GM21515 (cell line): ENCODE data around the gene ADAMTS17.

Experiments used
- ATAC-seq: cut with Tn5 transposase; IDR thresholded peaks from one replicate; pipeline ENCODE4 v1.9.1; 2021; ENCODE audit not compliant: unreplicated experiment

Gene ADAMTS17

DNA sequence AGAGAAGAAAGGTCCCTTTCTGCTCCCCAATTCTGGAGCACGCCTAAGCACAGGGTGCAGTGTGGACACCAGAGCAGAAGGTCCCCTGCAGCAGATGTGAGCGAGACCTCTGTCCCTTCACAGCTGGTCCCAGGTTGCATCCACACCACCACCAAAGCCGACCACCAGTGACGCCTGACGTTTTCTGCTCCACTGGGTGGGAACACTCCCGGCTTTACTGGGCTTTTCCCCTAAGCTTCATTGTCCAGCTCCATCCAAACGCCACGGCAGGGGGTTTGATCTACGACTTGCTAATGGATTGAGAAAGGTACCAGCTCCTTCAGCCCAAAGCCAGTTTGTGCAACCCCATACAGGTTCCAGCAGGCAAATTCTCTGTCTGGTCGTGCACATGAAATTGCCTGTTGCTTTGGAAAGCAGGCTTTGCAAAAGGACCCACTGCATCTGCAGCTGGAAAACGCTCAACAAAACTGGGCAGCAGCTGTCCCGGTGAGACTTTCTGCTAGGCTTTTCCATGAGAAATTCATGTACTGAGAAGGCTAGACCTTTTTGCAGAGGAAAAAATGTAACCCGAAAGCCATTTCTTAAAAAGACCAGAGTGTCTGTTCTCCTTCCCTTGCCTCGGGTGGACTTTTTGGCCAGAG is 31.1 kb downstream of the ADAMTS17 start:
- ATAC-seq = no peak

DNA sequence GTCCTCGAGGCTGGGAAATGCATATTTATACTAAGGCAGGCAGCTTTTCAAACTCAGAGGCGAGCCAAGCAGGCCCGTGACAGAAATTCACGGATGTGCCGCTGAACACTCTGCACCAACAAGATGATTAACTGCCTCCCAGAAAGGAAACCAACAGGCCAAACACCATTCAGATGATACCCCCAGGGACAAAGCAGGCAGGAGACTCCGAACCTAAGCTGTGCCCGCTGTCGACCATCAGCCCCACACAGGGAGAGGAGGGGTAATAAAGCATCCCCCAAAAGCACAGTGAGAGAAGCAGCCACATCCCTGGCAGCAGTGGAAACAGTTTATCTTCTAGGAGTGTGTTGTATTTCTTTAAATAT is 31.8 kb downstream of the ADAMTS17 start:
- no peak for ATAC-seq

DNA sequence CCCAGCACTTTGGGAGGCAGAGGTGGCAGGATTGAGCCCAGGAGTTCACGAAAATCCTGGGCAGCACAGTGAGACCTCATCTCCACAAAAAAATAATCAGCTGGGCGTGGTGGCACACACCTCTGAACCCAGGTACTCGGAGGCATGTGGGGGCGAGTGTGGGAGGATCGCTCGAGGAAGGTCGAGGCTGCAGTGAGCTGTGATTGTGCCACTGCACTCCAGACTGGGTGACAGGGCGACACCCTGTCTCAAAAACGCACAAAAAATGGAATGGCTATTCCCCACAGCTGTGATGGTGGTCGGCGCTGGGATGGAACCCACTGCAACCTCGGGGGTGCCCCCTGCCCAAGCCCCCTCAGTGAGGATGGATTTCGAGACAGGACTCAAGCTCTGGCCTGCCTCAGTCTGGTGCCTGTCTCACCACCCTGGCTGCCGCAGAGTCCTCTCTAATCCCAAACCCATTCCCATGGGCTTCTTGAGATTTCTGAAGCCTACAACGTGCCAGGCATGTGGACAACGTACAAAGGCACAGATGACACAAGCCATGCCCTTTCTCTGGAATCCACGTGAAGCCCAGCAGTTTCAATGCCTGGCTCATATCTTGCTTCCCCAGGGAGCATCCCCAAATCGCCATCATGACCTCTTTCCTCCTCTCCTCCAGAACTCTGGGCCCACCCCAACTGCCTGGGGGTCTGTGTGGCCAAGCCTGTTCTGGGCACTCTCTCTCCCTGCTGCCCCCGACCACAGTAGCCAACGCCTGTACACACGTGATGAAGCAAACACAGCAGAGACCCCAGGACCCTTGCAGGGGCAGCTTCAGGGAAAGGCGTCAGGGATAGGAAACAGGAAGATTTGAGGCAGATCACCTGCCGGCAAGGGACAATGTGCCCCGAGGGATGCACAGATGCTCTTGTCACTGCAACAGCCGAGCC is 32.4 kb downstream of the ADAMTS17 start:
- ATAC-seq = no peak

DNA sequence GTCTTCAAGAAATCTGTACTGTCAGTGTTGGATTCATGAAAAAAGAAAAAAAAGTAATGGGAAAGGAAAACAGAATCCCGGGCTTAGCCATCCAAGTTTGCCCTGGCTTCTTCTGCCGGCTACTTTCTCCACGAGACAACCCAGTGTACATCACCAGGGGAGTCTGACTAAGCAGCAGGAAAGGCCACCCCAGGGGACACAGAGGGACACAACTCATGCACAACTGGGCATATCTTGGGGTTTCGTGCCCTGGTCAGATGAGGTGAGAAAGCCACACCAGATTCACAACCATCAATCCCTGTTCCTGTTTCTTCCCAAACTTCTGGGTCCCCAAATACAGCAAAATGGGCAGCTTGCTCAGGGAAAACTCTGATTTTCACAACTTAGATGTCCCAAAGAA is 33.2 kb downstream of the ADAMTS17 start:
- no peak for ATAC-seq

DNA sequence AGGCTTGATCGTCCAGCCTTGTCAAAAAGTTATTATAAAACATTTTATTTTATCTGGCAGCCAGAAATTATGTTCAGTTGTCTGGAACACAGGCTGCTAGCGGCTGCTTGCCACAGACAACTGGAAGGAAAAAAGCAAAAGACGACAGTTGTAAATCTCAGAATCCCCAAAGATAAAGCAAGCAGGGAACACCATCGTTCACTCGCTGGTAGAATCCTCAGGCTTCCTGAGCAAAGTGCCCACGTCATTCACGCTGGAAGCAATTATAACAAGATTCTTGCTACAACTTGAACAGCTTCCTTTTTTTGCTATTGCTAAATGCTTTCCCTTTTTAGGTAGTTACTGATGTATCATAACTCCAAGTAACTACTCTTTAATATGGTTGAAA is 33.6 kb downstream of the ADAMTS17 start:
- no peak for ATAC-seq

DNA sequence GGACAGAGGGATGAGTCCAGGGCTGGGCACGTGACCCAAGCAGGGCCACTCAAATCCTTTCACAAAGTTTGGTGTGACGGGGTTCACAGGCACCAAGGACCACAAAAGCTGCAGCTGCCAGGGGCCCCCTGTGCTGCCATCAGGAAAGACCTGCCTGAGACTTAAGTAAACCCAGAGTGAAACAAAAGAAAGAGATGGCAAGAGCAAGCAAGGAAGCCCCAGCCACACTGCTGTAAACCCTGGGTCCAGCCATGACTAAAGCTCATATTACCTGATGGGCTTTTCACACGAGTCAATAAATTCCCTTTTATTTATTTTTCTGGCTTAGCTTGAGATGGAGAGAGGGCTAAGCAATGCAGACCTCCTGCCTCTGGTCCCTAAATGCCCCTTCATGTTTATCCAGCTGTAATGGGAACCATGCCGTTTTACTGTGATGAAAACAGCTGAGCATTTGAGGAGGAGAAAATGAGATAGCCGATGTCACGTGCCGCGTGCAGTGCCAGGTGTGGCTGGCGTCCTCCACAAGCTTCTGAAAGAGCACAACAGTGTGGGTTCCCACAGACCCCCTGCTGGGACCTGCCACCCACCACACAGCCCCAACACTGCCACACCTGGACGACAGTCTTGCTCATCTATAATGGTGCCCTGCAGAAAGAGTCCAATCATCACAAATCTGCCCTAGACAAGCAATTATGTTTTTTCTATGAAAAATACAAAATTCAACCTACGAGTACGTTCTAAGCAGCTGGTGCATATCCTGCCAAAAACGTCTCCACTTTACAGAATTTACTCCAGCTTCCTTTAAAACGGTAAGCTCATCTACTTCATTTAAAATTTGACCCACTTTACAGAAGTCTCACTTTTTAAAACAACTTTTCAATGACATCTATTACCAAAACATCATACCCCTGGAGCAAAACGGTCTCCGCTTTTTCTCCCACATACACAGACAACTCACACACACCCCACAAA is 34.2 kb downstream of the ADAMTS17 start:
- ATAC-seq = no peak

DNA sequence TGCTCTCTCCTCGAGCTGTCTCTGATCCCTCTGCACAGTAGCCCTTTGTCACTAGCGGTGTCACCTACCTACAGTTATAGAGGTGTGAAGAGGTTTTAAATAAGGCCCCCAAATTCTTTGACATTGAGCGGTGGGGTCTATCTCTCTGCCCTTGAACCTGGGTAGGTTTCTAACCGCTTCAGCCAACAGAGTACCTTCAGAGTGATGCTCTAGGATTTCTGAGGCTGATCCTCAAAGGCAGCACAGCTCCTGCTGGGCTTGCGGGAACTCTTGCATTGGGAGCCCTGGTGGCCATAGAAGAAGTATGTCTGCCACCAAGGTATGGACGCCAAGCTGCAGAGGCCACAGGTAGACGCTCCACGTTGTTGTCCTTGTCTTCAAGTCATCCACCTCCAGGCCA is 35.7 kb downstream of the ADAMTS17 start:
- no peak for ATAC-seq

DNA sequence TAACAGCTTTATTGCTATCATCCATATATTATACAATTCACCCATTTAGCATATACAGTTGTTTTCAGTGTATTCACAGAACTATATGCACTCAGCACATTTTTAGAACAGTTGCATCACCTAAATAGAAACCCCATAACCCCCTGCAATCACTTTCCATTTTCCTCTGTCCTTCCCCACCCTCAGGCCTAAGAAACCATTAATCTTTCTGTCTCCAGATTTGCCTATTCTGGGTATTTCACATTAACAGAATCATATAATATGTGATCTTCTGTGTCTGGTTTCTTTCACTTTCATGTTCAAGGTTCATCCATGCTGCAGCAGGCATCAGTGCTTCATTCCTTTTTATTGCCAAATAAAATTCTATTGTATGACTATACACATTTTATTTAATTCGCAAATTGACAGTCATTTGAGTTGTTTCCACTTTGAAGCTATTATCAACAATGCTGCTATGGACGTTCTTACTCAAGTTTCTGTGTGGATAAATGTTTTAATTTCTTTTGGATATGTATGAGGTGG is 39.8 kb downstream of the ADAMTS17 start:
- no peak for ATAC-seq

DNA sequence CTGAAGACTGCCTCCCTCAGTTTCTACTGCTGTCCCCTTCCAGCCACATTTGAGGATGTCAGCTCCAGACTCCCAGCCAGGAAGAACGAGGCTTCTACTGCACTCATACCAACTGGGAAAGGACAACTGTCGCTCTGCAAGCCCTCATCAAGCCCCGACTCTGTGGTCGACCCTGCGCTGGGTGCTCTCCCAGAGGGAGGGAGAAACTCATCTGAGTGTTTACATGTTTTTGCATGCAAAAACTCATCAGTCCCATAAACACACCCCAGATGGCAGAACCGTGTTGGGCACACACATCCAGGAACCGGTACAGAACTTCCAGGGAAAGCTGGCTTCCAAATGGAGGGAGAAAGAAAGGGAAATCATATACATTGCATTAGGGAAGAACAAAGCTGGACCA is 43.5 kb downstream of the ADAMTS17 start:
- no peak for ATAC-seq

DNA sequence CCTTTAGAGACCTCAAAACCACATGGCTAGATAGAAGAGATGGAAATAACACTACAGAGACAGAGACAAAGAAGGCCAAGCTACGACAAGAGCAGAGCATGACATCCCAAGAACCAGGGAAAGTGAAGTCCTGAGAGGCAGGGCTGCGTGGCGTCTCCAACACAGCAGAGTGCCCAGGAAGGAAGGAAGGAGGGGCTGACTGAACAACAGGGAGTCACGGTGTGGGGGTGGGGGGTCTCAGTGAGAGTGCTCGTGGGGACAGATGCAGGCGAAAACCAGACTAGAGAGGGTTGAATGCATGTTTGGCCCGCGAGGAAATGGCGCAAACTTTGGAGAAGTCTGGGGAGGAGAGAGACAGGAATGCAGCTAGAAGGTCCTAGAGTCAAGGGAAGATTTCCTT is 44.0 kb downstream of the ADAMTS17 start:
- ATAC-seq = no peak

DNA sequence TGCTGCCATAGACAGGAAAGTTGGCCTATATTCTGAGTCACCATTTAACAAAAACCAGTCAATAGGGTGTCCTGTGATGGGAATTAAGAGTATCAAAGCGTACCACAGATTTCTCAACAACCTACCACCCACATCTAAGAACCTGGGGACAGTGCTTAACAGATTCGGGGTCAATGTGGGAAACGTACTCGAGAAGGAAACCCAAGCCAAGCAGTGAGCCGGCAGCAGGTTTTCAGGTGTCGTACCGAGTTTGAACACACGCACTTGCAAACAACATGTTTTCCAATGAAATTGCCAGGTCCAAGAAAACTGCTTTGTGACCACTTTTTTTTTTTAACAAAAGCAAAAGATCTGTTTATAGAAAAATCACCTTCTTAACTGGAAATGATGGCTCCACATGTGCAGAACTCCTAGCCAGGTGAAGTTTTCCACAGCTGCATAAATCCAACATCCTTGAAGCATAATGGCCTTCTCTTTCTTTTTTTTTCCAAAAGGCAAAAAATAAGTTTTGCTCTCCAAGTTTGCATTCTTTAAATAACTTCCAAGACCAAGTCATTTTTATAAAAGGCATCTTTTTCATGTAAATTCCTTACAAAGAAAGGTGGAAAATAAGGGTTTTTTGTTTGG is 45.7 kb downstream of the ADAMTS17 start:
- no peak for ATAC-seq

DNA sequence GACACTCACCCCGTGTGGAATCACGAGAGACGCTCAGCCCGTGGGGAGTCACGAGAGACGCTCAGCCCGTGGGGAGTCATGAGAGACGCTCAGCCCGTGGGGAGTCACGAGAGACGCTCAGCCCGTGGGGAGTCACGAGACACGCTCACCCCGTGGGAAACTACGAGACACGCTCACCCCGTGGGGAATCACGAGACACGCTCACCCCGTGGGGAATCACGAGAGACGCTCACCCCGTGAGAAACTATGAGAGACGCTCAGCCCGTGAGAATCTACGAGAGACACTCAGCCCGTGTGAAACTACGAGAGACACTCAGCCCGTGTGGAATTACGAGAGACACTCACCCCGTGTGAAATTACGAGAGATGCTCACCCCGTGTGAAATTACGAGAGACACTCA is 49.8 kb downstream of the ADAMTS17 start:
- no peak for ATAC-seq

DNA sequence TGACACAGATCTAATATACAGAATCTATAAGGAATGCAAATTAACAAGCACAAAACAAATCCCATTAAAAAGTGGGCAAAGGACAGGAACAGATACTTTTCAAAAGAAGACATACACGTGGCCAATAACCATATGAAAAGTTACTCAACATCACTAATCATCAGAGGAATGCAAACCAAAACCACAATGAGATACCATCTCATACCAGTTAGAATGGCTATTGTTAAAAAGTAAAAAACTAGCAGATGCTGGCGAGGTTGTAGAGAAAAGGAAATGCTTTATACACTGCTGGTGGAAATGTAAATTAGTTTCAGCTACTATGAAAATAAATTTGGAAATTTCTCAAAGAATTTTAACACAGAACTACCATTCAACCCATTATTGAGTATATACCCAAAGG is 50.7 kb downstream of the ADAMTS17 start:
- ATAC-seq = no peak

DNA sequence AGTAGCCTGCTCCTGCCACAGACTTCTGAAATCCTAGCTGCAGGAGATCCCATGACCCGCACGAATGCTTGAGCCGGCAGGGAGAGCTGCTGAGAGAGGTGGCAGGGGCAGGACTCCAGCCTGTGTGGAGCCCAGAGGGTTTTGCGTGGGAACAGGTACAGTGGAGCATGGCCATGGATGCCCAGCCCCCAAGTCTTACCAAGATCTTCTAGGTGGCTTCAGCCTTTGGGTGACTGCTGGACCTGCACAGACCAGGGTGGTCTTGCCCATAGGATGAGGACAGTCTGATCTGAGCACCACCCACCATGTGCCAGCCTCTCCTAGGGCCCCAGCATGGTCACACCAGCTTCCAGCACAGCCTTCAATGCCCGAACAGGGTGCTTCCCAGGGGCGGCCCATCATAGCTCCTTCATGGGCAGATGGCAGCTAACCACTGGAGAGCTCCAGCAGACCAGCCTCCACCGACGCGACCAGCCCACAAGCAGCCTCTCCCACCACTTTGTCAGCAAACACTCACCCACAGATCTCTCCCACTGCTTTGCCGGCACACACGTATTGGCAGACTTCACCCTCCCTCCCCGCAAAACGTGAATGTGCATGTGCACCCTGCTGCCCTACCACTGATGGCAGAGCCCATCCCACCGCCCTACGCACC is 56.0 kb downstream of the ADAMTS17 start:
- ATAC-seq = no peak

DNA sequence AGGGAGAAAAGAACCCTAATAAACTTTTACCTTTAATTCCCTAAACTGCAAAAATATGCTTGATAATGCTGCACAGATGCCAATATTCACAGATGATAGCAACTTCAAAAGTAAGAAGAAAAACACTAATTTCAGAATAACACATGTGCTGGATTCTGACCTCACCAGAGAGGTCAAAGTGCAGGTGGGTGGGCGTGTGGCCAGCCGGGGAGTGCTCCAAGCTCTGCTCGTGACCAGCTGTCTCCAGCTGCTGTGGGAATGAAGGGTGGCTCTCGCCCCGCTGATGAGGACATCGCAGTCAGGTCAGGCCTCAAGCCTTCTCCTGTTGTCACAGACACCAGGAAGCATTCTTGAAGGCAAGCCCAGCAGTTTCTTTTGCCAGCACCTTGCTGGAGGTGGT is 57.1 kb downstream of the ADAMTS17 start:
- no peak for ATAC-seq

DNA sequence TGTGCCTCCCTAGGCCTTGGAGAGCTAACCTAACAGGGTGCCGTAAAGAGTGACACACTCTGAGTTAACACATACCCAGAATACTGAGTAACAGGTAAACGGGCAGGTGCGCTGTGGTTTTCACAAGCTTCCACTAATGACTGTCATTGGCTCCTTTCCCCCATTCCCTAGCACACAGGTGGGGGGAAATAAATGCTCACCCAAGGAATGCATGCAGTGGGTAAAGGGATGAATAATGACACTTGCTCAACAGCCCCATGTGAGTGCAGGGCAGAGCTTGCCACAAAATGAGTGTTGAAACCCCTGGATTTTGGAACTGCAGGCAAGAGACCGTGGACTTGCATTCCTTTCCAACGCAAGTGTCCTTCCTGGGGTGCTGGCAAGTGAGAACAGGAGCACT is 57.6 kb downstream of the ADAMTS17 start:
- ATAC-seq = no peak

DNA sequence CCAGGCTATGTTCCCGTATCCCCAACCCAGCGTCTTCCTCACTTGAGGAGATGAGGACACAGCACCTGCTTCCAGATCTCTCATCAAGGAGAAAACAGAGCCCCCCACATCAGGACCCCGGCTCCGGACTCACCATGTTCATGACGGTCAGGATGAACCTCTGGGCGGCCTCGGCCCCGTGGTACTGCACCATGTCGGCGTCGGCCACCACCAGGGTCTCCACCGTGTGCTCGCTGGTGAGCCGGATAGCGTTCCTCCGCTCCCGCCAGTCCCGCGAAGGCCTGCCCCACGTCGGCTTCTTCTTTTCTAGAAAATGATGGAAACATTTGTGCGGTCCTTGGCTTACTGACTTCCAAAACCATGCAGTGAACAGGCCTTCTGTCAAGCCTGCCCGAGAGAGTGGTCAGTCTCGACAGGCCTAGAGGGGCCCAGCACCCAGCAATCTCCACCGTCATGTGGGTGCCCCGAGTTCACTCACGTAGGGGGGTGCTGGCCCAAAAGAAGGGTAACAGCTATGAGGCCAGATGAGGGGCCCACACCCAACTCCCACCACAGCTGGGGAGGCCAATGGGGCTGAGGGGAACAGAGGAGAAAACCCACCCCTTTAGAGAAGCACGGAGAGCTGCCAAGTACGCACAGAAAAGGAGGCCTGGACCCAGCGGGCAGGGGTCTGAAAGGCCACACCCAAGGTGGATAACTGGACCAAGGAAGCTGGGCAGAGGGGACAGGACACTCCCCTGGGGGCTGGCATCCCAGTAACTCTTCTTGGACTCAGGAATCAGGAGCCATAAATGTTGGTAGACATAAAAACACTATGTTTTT is 60.5 kb downstream of the ADAMTS17 start:
- ATAC-seq = no peak

DNA sequence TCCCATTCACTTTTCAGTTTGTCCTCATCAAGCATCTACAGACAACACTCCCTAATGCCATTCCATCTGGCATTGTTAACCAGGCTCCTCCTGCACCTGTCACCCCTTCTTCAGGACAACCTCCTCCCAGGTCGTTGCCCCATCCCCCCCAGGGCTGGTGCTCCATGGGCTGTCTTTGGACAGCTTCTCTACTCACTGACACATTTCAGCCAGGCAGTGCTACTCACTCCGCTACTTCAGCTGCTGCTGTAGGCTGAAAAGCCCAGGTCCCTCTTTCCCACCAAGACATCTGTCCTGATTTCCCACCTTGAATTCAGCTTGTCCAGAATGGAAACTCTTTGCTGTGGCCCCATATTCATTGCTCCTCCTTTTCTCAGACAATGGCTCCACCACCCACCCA is 61.9 kb downstream of the ADAMTS17 start:
- no peak for ATAC-seq

DNA sequence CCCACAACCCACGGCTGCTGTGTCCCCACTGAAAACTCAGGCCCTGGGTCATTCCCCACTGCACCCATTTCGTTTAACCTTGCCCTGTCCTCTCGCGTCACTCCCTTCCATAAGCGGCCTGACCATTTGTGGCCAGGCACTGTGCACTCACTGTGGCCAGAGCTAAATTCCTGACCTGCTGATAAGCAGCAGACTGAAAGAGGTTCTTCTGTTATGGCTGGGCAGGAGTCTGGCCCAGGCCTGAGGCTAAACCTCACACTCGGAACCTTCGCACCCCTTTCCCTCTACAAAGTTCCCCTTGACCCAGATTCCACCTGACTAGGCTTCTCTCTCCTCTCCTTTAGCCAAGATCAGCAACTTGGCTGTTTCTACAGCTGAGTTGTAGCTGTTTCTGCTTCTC is 62.3 kb downstream of the ADAMTS17 start:
- ATAC-seq = no peak
